Astrocyte (in vitro differentiated cells and primary cell): ENCODE results near the gene GATA6. TPM values are rescaled to one million over a fixed set of nuclear protein-coding genes. Genes with fewer than 3 reads are reported as not detected.

Experiments
- DNase-seq: peaks from one replicate; pipeline ENCODE4 v3.0.0-alpha.2; 2010; ENCODE audit warnings: low read depth
- FAIRE-seq: peaks from 2 replicates; lab custom pipeline; 2011; peaks lifted over from hg19 to GRCh38; lab: Jason Lieb, UNC
- H2AFZ ChIP-seq: 2 replicates; pipeline ENCODE4 v1.6.0; 2012; ENCODE audit warnings: low read depth, low read length, inconsistent platforms
- H3K27ac ChIP-seq: 2 replicates; pipeline ENCODE4 v1.5.1; 2011; ENCODE audit warnings: low read depth, low read length, inconsistent platforms
- H3K27me3 ChIP-seq: 2 replicates; pipeline ENCODE4 v1.6.0; 2011; ENCODE audit warnings: low read length, inconsistent platforms; ENCODE audit not compliant: insufficient read depth
- H3K36me3 ChIP-seq: 2 replicates; pipeline ENCODE4 v1.5.1; 2011; ENCODE audit warnings: low read length, inconsistent platforms; ENCODE audit not compliant: insufficient read depth
- H3K4me1 ChIP-seq: 2 replicates; pipeline ENCODE4 v1.5.1; 2011; ENCODE audit warnings: low read length, inconsistent platforms; ENCODE audit not compliant: insufficient read depth
- H3K4me2 ChIP-seq: 2 replicates; pipeline ENCODE4 v1.6.0; 2012; ENCODE audit warnings: low read length, inconsistent platforms
- H3K4me3 ChIP-seq: 2 replicates; pipeline ENCODE4 v1.5.1; 2011; ENCODE audit warnings: low read depth, mild to moderate bottlenecking, low read length, inconsistent platforms; ENCODE audit not compliant: insufficient read depth
- H3K79me2 ChIP-seq: 2 replicates; pipeline ENCODE4 v1.6.0; 2012; ENCODE audit warnings: mild to moderate bottlenecking, low read length, inconsistent platforms; ENCODE audit not compliant: insufficient read depth
- H3K9ac ChIP-seq: 2 replicates; pipeline ENCODE4 v1.6.0; 2012; ENCODE audit warnings: mild to moderate bottlenecking, low read length, inconsistent platforms
- H3K9me3 ChIP-seq: 2 replicates; pipeline ENCODE4 v1.5.1; 2012; ENCODE audit warnings: low read depth, mild to moderate bottlenecking, low read length, inconsistent platforms; ENCODE audit not compliant: insufficient read depth
- H4K20me1 ChIP-seq: 2 replicates; pipeline ENCODE4 v1.6.0; 2012; ENCODE audit warnings: low read length, inconsistent platforms; ENCODE audit not compliant: insufficient read depth
- H3K27ac Mint-ChIP-seq: one replicate; pipeline ENCODE4 v1.8.0; 2021; ENCODE audit warnings: mild to moderate bottlenecking, mixed read lengths; ENCODE audit not compliant: unreplicated experiment
- H3K27me3 Mint-ChIP-seq: one replicate; pipeline ENCODE4 v1.8.0; 2021; ENCODE audit warnings: low read depth, mixed read lengths; ENCODE audit not compliant: unreplicated experiment
- H3K36me3 Mint-ChIP-seq: one replicate; pipeline ENCODE4 v1.8.0; 2021; ENCODE audit warnings: low read depth, mixed read lengths; ENCODE audit not compliant: unreplicated experiment
- H3K4me1 Mint-ChIP-seq: one replicate; pipeline ENCODE4 v1.8.0; 2021; ENCODE audit warnings: low read depth, mixed read lengths; ENCODE audit not compliant: unreplicated experiment
- H3K4me3 Mint-ChIP-seq: one replicate; pipeline ENCODE4 v1.8.0; 2021; ENCODE audit warnings: mild to moderate bottlenecking, moderate library complexity, mixed read lengths; ENCODE audit not compliant: unreplicated experiment
- H3K9me3 Mint-ChIP-seq: one replicate; pipeline ENCODE4 v1.8.0; 2021; ENCODE audit warnings: mild to moderate bottlenecking, mixed read lengths; ENCODE audit not compliant: unreplicated experiment
- EZH2 ChIP-seq: IDR thresholded peaks from 2 replicates; pipeline ENCODE4 v1.6.1; 2012; ENCODE audit warnings: mild to moderate bottlenecking, low read length, inconsistent platforms; ENCODE audit not compliant: insufficient read depth
- total RNA-seq: library from RNA; stranded (reverse); gene quantifications from 2 replicates; pipeline ENCODE4 v1.2.1, GENCODE V29; 2021
- TF ChIP-seq, protein P1 (sequence below): IDR thresholded peaks from 2 replicates; pipeline ENCODE4 v1.5.1; 2011; ENCODE audit warnings: low read depth, mild to moderate bottlenecking, inconsistent platforms, low read length, moderate library complexity; ENCODE audit not compliant: insufficient read depth

Gene GATA6
- total RNA-seq, 1 donor from 2014 or later: 9.4 TPM

DNA sequence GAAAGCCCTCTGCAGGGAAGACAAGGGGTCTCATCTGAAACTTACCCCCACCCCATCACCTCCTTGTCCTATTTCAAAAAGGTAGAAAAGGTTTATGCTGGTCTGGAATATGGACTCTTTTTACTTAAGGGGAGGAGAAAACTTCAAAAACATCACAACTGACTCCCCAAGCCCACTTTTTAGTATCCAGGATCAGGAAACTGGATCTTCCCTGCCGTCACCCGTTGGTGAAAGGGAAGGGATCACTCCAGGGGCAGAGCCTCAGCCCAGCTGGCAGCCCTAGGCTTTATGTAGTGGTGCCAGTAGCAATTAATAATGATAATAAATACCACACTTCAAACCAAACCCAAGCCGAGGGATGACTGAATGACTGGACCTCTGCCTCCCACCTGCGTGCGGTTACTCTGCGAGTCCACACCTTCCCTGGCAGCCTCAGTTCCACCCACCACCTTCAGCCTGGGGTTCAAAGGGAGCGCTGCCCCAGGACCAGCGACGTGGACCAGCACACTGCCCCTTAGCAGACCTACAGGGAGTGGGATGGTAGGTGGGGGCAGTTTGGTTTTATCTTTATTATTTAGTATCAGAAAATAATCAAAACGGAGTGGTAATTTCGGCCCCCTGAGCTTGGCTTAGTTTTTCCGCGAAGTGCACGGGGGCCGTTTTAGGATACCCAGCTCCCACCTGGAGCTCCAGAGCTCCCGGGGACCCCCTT lies 4.9 kb upstream of the GATA6 start:
- Mint-ChIP-seq H3K27ac (no peak overlapping the region), H3K9me3 (peaks cover 3% of the 10 kb centered on the region), H3K4me3 (no peak overlapping the region), H3K27me3 (peaks cover 76% of the 10 kb centered on the region), H3K4me1 (peaks cover 6% of the 10 kb centered on the region), H3K36me3 (no peaks in the 10 kb centered on the region)
- Histone ChIP-seq H3K79me2 (peaks cover under 1% of the 10 kb centered on the region), H4K20me1 (peaks cover 19% of the 10 kb centered on the region), H3K27me3 (peaks cover 84% of the 10 kb centered on the region), H3K9ac (no peak overlapping the region), H3K9me3 (no peaks in the 10 kb centered on the region), H2AFZ (peak overlapping the region; percentile 9), H3K27ac (no peak overlapping the region), H3K4me1 (peaks cover 12% of the 10 kb centered on the region), H3K4me3 (no peak overlapping the region), H3K36me3 (no peaks in the 10 kb centered on the region), H3K4me2 (no peak overlapping the region)
- FAIRE-seq (no peak), DNase-seq (no peak)
- TF ChIP-seq EZH2: peak; percentile 96
- TF ChIP-seq, protein P1, sequence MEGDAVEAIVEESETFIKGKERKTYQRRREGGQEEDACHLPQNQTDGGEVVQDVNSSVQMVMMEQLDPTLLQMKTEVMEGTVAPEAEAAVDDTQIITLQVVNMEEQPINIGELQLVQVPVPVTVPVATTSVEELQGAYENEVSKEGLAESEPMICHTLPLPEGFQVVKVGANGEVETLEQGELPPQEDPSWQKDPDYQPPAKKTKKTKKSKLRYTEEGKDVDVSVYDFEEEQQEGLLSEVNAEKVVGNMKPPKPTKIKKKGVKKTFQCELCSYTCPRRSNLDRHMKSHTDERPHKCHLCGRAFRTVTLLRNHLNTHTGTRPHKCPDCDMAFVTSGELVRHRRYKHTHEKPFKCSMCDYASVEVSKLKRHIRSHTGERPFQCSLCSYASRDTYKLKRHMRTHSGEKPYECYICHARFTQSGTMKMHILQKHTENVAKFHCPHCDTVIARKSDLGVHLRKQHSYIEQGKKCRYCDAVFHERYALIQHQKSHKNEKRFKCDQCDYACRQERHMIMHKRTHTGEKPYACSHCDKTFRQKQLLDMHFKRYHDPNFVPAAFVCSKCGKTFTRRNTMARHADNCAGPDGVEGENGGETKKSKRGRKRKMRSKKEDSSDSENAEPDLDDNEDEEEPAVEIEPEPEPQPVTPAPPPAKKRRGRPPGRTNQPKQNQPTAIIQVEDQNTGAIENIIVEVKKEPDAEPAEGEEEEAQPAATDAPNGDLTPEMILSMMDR: no peak

DNA sequence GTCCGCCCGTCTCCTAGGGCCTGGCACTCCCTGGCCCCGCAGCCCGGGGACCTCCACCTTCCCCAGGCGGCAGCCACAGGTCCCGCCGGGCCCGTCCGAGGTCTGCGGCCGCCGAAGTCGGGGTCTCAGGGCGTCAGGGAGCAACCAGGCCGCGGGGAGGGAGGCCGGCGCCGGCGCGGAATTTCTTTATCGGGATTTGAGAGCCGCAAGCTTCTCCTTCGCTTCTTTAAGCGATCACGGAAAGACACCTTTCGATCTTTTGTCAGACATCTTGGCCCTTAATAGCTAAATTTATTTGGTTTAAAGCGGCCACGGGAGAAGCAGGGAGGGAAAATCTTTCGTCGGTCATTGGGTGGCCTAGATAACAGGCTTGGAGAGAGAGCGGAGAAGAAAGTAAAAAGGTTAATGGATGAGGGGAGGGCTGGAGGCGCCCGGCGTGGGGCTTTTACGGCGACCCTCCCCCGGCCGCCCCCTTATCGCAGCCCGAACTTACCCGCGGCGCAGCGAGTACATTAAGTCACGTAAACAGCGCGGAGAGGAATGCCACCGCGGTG lies 4.3 kb upstream of the GATA6 start:
- TF ChIP-seq EZH2: peak; percentile 89
- TF ChIP-seq, protein P1: no peak
- Histone ChIP-seq H3K4me2 (peak overlapping the region; percentile 65), H3K4me3 (no peak overlapping the region)

DNA sequence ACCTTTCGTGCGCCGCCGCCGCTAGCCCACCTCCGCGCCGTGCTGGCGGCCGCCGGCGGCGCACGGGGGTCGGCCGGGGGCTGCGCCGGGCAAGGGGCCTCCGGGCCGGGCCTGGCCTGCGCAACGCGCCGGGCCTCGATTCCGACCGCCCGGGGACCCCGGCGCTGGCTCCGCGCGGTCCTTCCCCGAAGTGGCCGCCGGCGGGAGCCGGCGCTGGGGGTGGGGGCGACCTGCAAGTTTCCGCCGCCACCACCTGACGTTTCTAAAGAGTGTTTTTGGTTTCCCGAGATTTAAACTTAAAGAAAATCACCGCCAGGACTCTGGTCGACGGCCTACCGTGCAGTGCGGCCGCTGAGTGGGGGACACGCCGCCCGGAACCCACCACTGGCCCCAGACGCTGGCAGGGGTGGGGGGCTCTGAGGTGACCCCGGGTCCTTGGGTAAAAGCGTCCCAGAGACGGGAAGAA lies 3.8 kb upstream of the GATA6 start:
- FAIRE-seq (no peak), DNase-seq (no peak)
- H3K79me2 ChIP-seq: peaks cover 12% of the 10 kb centered on the region
- peaks cover 30% of the 10 kb centered on the region for H4K20me1 ChIP-seq
- H3K27me3 Mint-ChIP-seq: peaks cover 66% of the 10 kb centered on the region
- peak overlapping the region; percentile 65 for H3K4me2 ChIP-seq
- TF ChIP-seq, protein P1: no peak
- TF ChIP-seq EZH2: peak; percentile 11
- H3K27ac Mint-ChIP-seq: no peak overlapping the region
- peaks cover 12% of the 10 kb centered on the region for H3K4me1 ChIP-seq
- peaks cover 77% of the 10 kb centered on the region for H3K27me3 ChIP-seq
- H3K9ac ChIP-seq: no peak overlapping the region
- H3K4me3 Mint-ChIP-seq: no peak overlapping the region
- no peaks in the 10 kb centered on the region for H3K9me3 ChIP-seq
- H3K4me1 Mint-ChIP-seq: peaks cover 6% of the 10 kb centered on the region
- H2AFZ ChIP-seq: no peak overlapping the region
- peaks cover 3% of the 10 kb centered on the region for H3K9me3 Mint-ChIP-seq
- H3K36me3 Mint-ChIP-seq: no peaks in the 10 kb centered on the region
- H3K27ac ChIP-seq: no peak overlapping the region
- no peak overlapping the region for H3K4me3 ChIP-seq
- H3K36me3 ChIP-seq: no peaks in the 10 kb centered on the region

More for the DNA sequence above, 4.3 kb upstream of the GATA6 start:
- Histone ChIP-seq H3K36me3 (no peaks in the 10 kb centered on the region), H3K79me2 (peaks cover 6% of the 10 kb centered on the region), H3K9ac (no peak overlapping the region), H2AFZ (peak overlapping the region; percentile 9), H4K20me1 (peaks cover 25% of the 10 kb centered on the region), H3K27me3 (peaks cover 80% of the 10 kb centered on the region), H3K4me1 (peaks cover 12% of the 10 kb centered on the region), H3K9me3 (no peaks in the 10 kb centered on the region), H3K27ac (no peak overlapping the region)
- Mint-ChIP-seq H3K9me3 (peaks cover 3% of the 10 kb centered on the region), H3K4me1 (peaks cover 6% of the 10 kb centered on the region), H3K27me3 (peaks cover 71% of the 10 kb centered on the region), H3K27ac (no peak overlapping the region), H3K36me3 (no peaks in the 10 kb centered on the region), H3K4me3 (peak overlapping the region; percentile 64)
- no peak for DNase-seq
- FAIRE-seq: no peak
